Activated CD4-positive, CD25-positive, alpha-beta regulatory T cell treated with anti-CD3 and anti-CD28 coated beads, Interleukin-2, amount 50 U/mL, for 24 hours (primary cell): ENCODE measurements around the gene AIFM3.

Experiments
- ATAC-seq, 2 donors: fragments of 150-1000 bp; cut with Tn5 transposase; one replicate each; pipeline ENCODE4 v1.10.0; 2021; ENCODE audit warnings: mild to moderate bottlenecking in 1 of 2, moderate library complexity in 1 of 2

AIFM3 gene

DNA sequence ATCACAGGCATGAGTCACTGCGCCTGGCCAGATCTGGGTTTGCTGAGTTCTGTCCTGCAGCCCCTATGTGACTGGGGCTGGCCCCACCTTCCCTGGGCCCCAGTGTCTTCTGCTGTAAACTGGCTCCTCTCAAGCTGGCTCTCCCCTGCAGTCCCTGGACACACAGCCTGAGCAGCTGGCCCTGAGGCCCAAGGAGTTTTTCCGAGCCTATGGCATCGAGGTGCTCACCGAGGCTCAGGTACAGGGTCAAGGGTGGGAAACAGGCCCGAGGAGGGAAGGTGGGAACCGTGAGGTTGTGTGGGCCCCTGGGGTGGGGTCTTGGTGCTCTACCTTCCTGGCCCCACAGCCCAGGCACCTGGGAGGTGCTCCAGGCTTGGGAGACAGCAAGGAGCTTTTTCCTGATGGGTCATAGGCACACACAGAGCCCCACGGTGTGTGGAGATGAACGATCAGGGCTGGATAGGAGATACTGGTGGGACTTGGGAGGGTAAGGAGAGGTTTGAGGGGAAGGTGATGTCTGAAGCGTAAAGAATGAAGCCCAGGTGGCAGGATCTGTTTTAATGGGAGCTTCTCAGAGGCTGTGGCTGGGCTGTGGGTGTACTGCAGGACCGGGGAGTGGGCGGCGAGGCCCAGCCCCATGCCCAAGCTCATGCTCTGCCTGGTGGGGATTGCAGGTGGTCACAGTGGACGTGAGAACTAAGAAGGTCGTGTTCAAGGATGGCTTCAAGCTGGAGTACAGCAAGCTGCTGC, 8.7 kb downstream of the AIFM3 start:
- ATAC-seq: no peak

DNA sequence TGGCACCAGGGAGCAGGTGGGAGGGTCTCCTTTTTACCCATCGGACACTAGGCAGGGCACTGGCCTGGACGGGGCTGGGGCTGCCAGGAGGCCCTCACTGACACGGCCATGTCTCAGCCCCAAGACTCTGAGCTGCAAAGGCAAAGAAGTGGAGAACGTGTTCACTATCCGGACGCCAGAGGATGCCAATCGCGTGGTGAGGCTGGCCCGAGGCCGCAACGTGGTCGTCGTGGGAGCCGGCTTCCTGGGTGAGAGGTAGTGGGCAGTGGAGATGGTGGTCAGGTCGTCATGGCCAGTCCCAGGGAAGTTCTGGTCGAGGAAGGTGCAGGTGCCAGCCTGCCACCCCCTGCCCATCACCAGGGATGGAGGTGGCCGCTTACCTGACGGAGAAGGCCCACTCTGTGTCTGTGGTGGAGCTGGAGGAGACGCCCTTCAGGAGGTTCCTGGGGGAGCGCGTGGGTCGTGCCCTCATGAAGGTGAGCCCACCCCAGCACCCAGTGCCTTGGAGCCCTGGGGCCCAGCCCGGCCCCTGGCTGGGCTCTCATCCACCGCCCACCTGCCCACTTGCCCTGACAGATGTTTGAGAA, 9.3 kb downstream of the AIFM3 start:
- no peak for ATAC-seq

DNA sequence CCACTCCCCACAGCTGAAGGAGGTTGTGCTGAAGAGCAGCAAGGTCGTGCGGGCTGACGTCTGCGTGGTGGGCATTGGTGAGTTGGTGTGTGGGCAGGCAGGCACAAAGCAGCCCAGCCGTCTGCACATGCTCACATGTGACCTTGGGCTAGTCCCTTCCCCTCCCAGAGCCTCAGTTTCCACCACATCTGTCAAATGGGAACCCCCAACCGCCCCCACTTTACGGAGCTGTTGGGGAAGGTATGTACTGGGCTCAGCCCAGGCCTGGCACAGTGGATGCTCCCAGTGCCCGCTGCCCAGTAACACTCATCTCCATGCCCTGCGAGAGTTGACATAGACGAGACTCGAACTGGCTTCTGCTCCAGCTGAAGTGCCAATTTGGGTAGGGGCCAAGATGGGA, 10.0 kb downstream of the AIFM3 start:
- no peak for ATAC-seq

DNA sequence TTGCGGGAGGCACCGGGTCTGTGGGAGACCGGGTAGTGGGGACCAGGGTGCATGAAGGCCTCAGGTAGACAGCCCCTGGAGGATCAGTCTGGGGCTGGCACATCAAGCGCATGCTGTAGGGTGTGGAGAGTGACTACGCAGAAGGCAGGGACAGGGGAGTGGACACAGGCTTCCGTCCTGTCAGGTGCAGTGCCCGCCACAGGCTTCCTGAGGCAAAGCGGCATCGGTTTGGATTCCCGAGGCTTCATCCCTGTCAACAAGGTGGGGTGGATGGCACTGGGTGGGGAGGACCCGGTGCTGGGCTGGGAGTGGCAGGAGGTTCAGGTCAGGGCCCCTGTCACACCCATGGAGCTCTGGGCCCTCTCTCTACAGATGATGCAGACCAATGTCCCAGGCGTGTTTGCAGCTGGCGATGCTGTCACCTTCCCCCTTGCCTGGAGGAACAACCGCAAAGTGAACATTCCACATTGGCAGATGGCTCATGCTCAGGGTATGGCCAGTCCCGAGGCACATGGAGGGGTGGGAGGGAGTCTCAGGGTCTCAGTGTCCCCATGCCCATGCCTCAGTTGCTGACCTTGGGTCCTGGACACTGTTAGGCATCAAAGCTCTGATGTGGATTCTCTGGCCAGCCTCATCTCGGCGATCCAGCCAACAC, 10.6 kb downstream of the AIFM3 start:
- no peak for ATAC-seq

DNA sequence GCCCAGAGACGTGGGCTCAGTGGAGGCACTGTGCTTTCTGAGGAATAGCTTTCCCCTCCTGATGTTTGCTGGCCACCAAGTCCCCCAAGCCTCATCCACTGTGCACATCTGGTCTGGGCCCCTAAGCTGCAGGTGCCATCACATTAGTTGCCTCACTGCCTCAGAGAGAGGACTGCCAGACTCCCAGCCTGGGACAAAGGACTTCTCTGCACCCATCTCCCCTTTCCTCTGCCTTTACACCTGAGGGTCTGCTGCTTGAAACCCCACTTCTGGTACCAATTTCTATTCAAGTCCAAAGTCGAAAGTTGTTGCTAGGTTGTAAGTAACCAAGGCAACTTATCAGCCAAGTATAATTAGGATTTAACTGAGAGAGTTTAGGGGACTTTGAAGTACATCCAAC, 11.4 kb downstream of the AIFM3 start:
- ATAC-seq: no peak

DNA sequence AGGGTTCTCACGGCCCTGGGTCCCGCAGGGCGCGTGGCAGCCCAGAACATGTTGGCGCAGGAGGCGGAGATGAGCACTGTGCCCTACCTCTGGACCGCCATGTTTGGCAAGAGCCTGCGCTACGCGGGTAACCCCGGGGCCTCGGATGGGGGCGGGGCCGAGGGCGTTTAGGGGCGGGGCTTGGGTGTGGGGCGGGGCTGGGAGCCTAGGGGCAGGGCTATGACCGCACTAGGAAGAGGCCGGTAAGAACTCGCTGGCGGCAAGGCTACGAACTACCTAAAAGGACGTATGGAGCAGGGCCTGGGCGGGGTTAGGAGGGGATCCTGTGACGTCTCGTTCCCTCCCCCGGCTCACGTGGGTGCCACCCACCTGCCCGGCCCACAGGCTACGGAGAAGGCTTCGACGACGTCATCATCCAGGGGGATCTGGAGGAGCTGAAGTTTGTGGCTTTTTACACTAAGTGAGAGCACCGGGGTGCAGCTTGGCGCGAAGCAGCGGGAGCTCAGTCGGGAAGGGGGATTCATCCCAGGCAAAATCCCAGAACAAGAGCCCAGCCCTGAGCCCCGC, 12.3 kb downstream of the AIFM3 start:
- peak; percentile 57 to 63 for ATAC-seq

DNA sequence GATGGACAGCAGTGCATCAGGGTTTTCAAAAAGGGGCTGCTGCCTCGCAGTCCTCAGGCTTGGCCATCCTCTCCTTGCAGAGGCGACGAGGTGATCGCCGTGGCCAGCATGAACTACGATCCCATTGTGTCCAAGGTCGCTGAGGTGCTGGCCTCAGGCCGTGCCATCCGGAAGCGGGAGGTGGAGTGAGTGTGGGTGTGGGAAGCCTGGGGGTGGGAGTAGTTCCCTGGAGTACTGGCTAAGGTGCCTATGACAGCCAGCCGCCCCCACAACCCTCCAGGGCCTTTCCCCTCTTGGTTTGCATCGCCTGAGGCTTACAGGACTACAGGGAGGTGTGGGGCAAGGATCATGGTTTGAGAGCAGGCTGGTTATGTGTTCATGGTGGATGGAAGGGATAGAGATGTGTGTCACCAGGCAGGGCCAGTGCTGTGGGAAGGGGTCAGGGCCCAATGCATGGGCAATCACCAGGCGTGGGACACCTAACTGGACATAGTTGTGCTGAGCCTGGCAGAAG, 12.9 kb downstream of the AIFM3 start:
- ATAC-seq: no peak

DNA sequence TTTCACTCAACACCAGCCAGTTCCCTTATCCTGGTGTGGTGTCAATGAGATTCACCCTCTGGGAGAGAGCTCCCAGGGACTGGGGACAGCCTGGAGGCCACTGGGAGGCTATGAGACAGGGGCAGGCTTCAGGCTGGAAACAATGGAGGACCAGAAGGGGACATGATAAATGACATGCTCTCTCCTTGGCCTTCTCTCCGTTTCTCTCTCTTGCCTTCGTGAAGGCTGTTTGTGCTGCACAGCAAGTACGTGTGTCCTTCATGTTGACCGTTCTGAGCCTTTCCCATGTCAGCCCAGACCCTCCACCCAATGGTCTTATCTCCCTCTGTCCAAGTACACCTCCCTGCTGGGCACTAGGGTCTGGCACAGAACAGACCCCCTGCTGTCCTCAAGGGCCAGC, 13.5 kb downstream of the AIFM3 start:
- no peak for ATAC-seq

DNA sequence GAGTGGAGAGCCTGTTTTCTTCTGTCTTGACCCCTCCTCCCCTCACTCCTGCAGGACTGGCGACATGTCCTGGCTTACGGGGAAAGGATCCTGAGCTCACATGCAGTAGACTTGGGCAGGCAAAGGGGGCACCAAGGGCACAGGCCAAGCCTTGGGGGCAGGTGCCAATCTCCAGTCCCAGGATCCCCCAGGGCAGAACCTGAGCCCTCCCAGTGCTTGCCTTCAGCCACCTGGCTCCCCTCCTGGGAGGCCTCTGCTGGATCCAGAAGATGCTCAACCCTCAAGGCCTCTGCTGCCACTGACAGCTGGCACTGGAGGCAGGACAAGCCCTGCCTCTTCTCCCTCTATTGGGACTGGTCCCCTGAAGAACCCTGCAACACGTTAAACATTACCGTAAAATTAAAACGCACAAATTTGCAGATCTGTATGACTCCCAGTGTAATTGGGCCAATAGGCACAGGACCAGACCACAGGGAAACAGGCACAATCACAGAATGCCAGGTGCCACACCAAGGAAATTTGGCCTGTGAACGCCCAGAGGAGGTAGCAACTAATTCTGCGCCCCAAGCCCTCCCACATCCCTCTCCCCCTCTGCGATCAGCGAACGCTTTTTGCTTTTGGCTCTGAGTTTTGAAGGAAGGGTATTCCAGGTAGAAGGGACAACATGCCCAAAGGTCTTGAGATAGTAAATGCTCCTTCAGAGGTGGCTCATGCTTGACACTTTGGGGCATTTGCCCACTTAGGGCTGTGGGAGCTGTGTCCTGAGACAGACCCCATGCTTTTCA, 14.1 kb downstream of the AIFM3 start:
- ATAC-seq: no peak

DNA sequence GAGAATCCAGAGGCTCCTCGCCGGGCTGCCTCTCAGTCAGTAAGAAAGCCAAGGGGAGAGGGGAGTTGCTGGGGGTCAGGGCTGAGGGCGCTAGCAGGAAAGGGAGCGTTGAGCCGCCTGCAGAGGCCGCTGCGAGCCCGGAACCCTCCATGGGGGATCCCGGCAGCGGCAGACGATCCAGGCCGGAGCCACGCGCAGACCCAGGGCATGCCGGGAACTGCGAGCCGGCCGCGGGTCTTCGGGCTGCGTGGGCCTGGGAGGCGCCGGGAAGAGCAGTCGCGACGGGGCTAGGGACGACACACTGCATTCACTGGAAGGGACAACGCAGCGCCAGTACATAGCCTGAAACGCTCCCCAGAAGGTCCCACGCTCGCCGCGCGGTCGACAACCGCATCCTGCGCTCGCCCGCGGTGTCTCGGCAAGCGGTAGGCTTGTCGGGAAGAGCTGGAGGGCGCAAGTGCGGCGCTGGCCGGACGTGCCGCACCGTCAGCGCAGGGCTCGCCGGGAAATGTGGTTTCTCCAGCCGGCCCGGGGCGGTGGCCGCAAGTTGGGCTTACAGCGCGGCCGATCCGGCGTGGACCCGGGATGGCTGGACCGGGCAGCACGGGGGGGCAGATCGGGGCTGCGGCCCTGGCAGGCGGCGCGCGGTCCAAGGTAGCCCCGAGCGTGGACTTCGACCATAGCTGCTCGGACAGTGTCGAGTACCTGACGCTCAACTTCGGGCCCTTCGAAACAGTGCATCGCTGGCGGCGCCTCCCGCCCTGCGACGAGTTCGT, 14.9 kb downstream of the AIFM3 start, which contains the start of gene LZTR1:
LZTR1 (plus strand) TSS at position 511 of the 776 bp plus-strand sequence; CDS start at position 586, 75 bp downstream.
- peak; percentile 88 for ATAC-seq

DNA sequence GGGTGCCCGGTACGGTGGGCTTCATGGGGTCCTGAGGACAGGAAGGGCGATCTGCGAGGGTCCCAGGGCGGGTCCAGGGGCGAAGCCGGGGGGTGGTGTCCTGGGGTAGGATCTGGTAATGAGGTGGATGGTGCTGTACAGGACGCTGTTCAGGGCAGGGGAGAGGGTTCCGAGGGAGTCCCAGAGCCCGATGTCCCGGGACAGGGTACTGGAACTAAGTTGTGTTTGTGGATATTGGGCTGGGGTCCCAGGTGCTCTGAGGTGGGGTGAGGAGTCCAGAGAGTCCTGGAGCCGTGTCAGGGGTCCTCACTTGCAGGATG, 15.5 kb downstream of the AIFM3 start:
- ATAC-seq: peak in 1 of 2 donors; percentile 2

DNA sequence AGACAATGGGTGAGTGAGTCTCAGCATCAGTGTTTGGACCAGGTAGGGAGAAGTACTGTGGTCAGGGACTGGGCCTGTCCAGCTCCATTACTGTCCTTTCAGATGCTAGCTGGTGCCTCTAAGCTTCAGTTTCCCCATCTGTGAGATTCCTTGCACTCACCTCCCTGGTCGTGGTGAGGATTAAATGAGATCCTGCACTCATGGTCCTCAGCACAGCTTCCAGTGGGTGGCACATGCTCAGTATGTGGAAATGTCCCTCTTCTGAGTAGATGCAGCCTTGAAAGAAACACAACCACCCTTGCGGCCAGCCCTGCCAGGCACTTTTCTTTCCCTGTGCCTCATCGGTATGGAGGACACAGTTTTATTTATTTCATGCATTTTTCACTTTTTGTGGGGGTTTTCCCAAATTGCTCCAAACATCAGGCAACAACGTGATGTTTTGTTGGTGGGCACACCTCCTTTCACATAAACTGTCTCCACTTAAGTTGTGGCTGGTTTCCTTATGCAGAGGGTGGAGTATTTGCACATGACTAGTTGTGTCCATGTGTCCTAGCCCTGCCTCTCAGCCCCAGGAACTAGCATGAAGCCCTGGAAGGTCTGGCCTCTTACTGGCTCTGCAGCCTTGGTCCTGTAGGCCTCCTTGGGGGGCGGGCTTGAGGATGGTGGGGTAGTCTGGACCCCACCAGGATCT, 16.2 kb downstream of the AIFM3 start:
- no peak for ATAC-seq

DNA sequence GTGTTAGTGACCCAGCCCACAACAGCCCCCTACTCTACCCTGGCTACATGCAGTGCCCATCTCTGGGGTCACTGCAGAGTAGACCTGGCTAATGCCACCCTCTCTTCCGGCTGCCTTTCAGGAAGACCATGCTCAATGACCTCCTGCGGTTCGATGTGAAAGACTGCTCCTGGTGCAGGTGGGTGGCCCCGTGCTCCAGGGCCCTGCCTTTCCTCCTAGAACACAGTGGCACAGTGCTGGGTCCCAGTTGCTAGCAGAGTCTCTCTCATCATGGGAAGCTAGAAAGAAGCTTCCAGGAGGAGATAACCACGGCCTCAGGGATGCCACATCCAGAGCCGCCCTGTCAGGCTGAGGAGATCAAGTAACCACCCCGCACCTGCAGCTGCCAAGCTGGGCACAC, 18.7 kb downstream of the AIFM3 start:
- ATAC-seq: no peak

DNA sequence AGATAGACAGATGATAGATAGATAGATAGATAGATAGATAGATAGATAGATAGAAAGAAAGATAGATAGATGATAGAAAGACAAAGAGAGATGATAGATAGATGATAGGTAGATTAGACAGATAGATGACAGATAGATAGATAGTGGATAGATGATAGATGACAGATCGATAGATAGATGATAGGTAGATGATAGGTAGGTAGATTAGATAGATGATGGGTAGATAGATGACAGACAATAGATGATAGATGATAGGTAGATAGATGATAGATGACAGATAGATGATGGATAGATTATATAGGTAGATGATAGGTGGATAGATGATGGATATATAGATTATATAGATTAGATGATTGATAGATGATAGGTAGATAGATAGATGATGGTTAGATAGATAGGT, 19.3 kb downstream of the AIFM3 start:
- no peak for ATAC-seq

DNA sequence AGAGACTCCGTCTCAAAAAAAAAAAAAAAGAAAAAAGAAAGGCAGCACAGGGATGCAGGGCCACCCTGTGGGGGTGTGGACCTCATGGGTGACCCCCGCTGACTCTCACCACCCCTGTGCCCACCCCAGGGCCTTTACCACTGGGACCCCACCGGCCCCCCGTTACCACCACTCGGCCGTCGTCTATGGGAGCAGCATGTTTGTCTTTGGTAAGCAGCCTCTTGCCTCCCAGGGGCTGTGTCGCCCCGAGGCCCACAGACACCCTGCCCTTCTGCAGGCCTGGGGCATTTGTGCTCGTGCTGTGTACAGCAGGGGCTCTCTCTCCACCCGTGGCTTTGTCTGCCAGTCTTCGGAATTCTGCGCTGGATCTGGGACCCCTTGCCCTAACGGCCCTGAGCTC, 20.3 kb downstream of the AIFM3 start:
- no peak for ATAC-seq

DNA sequence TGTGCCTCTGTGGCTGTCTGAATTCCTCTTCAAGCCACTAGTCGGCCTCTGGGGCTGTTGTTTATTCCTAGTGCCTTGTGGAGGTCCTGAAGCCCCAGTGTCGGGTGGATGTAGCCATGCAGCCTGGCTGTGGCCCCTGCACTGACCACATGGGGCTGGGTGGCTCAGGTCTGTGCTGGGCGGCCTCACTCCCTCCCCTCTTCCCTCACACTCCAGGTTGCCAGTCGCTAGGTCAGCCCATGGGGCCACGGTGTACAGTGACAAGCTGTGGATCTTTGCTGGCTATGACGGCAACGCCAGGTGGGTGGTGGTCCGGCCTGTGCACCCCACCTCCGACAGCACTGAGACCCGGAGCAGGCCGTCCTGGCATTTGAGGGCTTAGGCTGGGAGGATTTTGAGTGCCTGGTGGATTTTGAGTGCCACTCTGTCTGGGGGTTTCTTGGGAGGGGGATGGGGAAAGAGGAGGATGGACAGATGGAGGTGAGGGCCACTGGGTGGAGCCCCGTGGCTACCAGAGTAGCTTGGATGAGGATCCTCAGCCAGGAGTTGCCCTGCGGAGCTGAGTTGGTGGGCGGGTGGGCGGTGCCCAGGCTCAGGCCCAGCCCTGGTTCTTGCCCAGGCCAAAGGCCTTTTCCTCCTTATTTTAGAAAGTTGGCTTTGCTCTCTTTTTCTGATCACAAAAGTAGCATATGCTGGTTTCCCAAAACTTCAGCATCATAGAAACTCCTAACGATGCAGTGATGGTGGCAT, 21.7 kb downstream of the AIFM3 start:
- no peak for ATAC-seq

DNA sequence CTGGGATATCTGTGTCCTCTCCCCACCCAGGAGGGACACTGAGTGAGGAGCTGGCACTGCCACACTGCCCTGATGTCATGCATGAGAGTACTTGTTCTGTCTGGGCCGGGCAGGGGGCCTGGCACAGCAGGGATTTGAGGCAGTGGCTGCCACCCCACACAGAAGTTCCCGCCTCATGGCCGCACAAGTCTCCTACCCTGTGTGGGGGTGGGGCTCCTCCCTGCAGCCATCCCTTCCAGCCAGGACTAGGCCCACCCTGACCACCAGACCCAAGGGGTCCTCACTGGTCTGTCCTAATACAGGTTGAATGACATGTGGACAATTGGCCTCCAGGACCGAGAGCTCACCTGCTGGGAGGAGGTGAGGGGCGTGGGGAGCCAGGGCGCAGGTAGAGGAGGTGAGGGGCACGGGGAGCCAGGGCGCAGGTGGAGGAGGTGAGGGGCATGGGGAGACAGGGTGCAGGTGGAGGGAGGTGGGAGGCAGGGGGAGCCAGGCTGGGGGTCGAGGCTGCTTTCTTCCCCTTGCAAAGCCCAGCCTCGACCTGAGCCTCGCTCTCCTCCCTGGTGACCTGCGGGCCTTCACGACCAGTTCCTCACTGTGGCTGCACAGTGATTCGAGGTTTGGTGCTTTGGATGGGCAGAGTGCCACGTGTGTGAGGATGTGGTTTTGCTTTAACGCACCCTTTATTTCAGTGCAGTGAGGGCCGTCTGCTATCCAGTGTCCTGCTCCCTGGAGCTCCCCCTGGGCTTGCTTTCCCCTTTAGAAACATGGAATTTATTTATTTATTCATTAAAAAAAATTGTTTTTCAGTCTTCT, 22.5 kb downstream of the AIFM3 start:
- no peak for ATAC-seq

DNA sequence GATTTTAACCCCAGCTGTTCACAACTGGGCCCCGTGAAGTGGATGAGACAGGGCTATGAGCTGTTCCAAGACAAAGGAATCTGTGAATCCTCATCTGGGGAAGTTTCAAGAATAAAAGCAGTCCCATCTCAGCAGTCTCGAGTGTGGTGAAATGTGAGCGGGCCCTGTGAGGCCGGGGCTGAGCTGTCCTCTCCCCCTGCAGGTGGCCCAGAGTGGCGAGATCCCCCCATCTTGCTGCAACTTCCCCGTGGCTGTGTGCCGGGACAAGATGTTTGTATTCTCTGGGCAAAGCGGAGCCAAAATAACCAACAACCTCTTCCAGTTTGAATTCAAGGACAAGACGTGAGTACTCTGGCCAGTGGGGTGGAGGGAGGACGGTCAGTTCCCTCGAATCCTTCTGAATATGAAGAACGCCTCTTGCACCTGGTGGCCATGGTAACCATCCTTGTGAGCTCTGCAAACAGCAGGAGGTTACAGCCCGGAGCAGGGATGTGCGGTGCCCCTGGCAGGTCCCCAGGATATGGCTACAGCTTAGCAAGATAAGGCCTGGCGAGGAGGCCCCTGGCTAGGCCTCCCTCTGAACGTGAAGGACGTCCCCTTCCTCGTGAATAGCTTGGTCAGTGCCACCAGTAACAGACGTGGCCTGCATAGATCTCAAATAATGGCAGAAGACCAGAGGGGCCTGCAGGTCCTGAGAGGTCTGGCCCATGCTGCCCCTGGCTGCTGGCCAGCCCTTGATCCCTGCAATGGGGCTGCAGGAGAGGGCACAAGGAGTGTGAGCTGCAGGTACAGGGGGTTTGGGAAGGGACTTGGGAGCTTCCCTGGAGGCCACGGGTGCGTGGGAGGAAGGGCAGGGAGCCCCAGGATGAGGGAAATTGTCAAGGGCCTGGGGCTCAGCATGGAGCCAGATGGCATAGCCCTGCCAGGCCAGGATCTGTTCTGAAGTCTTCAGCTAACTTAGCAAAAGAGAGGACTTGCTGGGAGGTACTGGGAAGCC, 23.4 kb downstream of the AIFM3 start:
- no peak for ATAC-seq
